Parathyroid adenoma (tissue), 2 donors: ENCODE measurements around the gene FXYD3.

Source experiments
- H2AFZ ChIP-seq: fragments of 300-600 bp; sonication (generic); one replicate; pipeline ENCODE4 v1.7.0; 2017; ENCODE audit warnings: antibody characterized with exemption, mild to moderate bottlenecking
- H3K27ac ChIP-seq: fragments of 300-600 bp; sonication (generic); one replicate; pipeline ENCODE4 v1.7.0; 2017
- H3K27me3 ChIP-seq: fragments of 300-600 bp; sonication (generic); one replicate; pipeline ENCODE4 v1.7.0; 2017; ENCODE audit warnings: low read length; ENCODE audit not compliant: control insufficient read depth, insufficient read depth
- H3K36me3 ChIP-seq: fragments of 300-600 bp; sonication (generic); one replicate; pipeline ENCODE4 v1.7.0; 2017; ENCODE audit warnings: low read length; ENCODE audit not compliant: control insufficient read depth, insufficient read depth
- H3K4me1 ChIP-seq: fragments of 300-600 bp; sonication (generic); one replicate; pipeline ENCODE4 v1.7.0; 2017; ENCODE audit warnings: control low read depth
- H3K4me2 ChIP-seq: fragments of 300-600 bp; sonication (generic); one replicate; pipeline ENCODE4 v1.7.0; 2017; ENCODE audit warnings: low read length
- H3K4me3 ChIP-seq: fragments of 300-600 bp; sonication (generic); one replicate; pipeline ENCODE4 v1.7.0; 2017; ENCODE audit warnings: low read depth, low read length
- H3K79me2 ChIP-seq: fragments of 300-600 bp; sonication (generic); one replicate; pipeline ENCODE4 v1.7.0; 2017; ENCODE audit warnings: control low read depth
- H3K9ac ChIP-seq: fragments of 300-600 bp; sonication (generic); one replicate; pipeline ENCODE4 v1.7.0; 2017; ENCODE audit warnings: mild to moderate bottlenecking
- H3K9me3 ChIP-seq: fragments of 300-600 bp; sonication (generic); one replicate; pipeline ENCODE4 v1.7.0; 2017; ENCODE audit warnings: low read length; ENCODE audit not compliant: control insufficient read depth
- CTCF ChIP-seq: fragments of 300-600 bp; sonication (generic); IDR thresholded peaks from one replicate; pipeline ENCODE4 v1.7.0; 2017; ENCODE audit warnings: antibody characterized with exemption, mild to moderate bottlenecking
- donor health status: primary hyperparathyroidism.

Gene FXYD3

GRCh38 chr19:35075202-35076025, 40.2 kb upstream of the FXYD3 start:
- Histone ChIP-seq H3K9ac (no peak overlapping the region), H2AFZ (no peak overlapping the region), H3K9me3 (no peaks in the 10 kb centered on the region), H3K27ac (no peak overlapping the region), H3K79me2 (no peaks in the 10 kb centered on the region), H3K4me2 (no peak overlapping the region), H3K27me3 (no peaks in the 10 kb centered on the region), H3K4me3 (no peak overlapping the region), H3K4me1 (no peaks in the 10 kb centered on the region), H3K36me3 (no peaks in the 10 kb centered on the region)
- TF ChIP-seq CTCF, result no peak

- Histone ChIP-seq H3K9ac (no peak overlapping the region), H3K36me3 (no peaks in the 10 kb centered on the region), H2AFZ (no peak overlapping the region), H3K9me3 (no peaks in the 10 kb centered on the region), H3K79me2 (no peaks in the 10 kb centered on the region), H3K4me3 (no peak overlapping the region), H3K27me3 (no peaks in the 10 kb centered on the region), H3K27ac (no peak overlapping the region), H3K4me1 (no peaks in the 10 kb centered on the region), H3K4me2 (no peak overlapping the region)
- TF ChIP-seq CTCF, result no peak
Measured at GRCh38 chr19:35076026-35076370, 39.6 kb upstream of the FXYD3 start.

DNA sequence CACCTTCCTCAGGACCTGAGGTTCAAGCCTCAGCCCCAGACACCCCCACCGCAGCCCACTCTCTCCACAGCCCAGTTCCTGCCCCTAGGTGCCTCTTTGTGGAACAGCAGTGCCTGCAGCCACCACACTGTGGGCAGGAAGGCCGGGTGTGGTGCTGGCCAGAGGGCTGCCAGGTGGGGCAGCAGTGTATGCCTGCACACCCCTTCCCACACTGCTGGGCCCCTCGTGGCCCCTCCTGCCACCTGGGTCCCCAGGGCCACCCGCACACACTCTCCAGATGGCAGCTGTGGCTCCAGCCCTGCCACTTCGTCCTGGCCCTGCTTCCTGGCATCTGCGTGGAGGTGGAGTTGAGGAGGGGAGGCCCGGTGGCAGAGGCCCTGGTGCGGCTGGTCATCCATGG, 39.0 kb upstream of the FXYD3 start:
- H3K4me3 ChIP-seq, result no peak overlapping the region
- no peak overlapping the region for H3K9ac ChIP-seq
- no peaks in the 10 kb centered on the region for H3K36me3 ChIP-seq
- no peaks in the 10 kb centered on the region for H3K9me3 ChIP-seq
- no peak overlapping the region for H3K27ac ChIP-seq
- no peak overlapping the region for H3K4me2 ChIP-seq
- no peak overlapping the region for H2AFZ ChIP-seq
- H3K4me1 ChIP-seq, result no peaks in the 10 kb centered on the region
- H3K79me2 ChIP-seq, result no peaks in the 10 kb centered on the region
- TF ChIP-seq CTCF, result no peak
- H3K27me3 ChIP-seq, result no peaks in the 10 kb centered on the region

DNA sequence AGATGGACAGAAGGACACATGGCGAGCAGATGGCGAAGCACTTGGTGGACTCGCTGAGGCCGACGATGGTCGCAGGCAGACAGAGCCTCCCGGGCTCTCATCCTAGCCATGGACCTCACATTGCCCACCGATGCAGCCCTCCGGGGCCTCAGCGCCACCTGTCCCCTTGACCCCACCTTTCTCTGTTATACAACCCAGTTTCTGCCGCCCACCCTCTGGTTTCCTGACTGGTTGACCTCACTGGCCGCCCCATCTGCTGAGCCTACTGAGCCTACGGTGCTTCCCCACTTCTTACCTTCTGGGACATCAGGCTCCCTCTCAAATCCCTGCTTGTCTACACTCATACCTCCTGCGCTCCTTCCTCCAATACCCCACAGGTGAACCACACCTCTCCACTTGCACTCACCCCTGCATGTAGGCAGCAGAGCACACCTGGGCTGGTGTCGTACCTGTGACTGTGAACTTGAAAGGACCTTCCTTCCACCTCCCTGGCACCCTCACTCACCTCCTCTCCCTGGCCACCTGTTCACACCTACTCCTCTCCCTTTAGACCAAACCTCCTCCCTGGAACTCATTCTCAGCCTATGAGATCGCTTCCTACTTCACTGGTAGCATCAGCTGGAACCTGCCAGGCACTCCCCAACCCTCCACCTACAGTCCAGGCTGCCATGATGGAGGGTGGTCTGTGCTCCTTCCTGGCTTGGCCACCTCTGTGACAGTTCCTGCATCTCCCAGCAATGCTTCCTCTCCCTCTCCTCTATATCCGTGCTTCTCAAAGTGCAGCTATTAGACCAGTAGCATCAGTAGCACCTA, 38.0 kb upstream of the FXYD3 start:
- Histone ChIP-seq H3K4me1 (no peaks in the 10 kb centered on the region), H3K4me2 (no peak overlapping the region), H3K27me3 (no peaks in the 10 kb centered on the region)

More for the DNA sequence above, 38.0 kb upstream of the FXYD3 start:
- H3K27ac ChIP-seq, result no peak overlapping the region
- H3K4me3 ChIP-seq, result no peak overlapping the region
- H3K9ac ChIP-seq, result no peak overlapping the region
- H2AFZ ChIP-seq, result no peak overlapping the region
- no peaks in the 10 kb centered on the region for H3K79me2 ChIP-seq
- TF ChIP-seq CTCF, result no peak
- H3K9me3 ChIP-seq, result no peaks in the 10 kb centered on the region
- H3K36me3 ChIP-seq, result no peaks in the 10 kb centered on the region
